NCI-H128 (cell line): ENCODE data around the gene HIGD1C.
"Not testable (repeated sequence)": the region's sequence is repeated elsewhere in the genome, so short reads cannot be mapped to it uniquely, and the experiment has no call there.

Experiments used
- DNase-seq: peaks from one replicate; lab custom pipeline; 2025; ENCODE audit not compliant: unreplicated experiment; lab: John Stamatoyannopoulos, UW

HIGD1C gene

DNA sequence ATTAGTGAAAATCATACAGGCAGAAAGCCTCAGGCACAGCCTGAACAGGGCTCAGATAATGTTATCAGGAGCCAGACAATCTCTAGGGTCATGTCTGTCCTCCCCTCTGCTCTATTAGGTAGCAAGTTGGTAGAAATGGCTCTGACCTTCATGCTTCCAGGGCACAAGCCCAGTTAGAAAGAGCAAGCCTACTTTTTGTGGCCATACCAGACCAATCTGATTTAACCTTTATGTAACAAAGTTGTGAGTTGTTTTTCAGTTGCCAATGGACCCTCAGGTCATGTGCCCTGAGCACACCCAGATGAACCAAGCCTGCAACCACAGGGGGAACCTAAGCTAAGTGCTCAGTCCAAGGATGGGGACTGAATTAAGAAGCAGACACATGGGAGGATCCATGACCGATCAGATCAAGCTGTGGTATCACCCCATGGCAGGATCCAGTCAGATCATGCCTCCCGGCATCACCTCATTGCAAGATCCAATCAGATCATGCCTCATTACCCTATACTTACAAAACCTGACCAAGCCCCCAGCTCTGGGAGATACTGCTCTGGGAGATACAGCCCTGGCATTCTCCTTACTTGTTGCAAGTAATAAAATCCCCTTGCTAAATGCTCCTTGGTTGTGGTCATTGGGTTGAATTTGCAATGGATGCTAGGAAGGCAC is 18.8 kb upstream of the HIGD1C start:
- no peak for DNase-seq

DNA sequence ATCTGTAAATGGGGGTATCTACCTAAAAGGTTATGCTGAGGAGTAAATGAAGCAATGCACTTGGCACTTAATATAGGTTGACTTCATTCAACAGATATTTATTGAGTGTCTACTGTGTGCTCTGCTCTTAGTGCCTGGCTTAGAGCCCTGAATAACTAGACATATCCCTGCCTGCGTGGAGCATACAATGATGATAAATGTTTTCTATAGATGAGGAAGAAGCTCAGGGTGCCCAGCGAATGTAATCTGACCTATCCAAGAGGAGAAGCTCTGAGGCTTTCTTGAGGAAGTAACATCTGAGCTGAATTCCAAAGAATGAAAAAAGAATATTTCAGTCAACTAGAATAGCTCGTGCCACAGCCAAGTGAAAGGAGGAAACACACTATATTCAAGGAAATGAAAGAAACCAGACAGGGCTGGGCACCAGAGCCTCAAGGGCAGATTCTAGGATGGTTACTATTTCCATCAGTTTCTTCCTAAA is 17.9 kb upstream of the HIGD1C start:
- DNase-seq: no peak

DNA sequence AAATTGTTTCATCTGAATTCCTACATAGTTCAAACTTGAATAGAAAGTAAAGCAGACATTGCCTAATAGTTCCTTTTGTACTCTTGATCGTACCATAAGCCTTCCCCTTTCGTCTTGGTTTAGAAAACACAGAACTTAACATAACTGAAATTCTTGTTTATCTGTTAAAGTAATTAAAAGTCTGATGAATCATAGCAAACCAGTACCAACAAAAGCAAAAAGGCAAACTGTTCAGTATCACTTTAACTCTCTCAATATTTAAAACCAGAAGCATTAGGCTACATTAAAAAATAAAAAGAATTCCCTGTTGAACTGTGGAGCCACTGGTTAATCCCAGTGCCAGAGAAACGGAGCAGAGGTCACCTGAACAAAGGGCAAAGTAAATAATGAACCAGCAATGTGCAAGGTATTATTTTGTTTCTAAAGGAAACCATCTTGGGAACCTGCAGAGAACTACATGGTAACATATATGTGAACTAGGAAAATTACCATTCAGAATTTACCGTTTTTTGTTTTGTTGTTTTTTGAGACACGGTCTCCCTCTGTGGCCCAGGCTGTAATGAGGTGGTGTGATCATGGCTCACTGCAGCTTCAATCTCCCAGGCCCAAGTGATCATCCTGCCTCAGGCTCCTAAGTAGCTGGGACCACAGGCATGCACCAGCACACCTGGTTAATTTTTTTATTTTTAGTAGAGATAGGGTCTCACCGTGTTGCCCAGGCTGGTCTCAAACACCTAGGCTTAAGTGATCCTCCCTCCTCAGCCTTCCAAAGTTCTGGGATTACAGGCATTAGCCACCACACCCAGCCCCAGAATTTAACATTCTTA is 17.1 kb upstream of the HIGD1C start:
- DNase-seq: no peak

DNA sequence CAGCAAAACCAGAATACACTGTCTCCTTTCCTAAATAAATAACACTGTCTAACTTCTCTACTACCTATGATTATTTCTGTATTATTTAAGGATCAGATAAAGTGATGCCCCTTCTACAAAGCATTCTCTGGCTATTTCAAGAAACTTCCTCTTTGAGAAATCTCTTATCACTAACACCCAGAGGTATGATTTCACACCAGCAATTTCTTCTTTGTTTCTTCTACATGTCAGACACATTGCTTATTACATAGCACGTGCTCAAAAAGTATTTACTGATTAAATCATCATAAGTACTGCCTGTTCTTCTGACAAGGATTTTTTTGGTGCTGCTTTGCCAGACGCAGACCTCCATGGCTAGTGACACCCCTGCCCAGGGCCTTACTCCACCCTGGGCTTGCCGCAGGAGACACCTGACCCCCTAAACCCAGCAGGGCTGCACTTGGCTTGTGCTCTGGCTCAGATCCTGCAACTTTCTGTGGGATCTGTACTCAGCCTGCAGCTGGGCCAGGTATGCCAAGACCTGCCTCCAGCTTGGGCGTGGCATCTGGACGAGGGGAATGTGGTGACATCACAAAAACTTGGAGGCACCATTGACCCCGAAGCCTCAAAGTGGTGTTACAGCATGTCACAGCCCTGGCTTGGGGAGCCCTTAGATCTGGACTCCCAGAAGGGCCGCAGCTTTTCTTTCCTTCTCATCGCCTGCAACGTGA is 15.4 kb upstream of the HIGD1C start:
- DNase-seq: no peak

DNA sequence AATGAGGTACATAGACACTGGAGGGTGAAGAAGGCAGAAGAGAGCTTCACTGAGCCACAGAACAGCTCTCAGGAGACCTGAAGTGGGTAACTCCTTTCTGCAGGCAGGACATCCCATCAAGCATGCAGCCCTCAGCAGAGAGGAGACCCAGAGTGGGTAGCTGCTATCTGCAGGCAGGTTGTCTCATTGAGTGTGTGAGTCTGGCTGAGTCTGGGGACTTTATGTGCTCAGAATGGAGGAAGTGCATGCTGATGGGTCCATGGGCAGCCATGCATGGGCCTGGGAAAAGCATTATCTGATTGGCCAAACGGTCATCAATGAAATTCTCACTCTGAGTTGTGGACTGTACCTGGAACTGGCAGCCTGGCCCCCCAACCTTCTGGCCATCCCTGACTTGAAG is 14.7 kb upstream of the HIGD1C start:
- DNase-seq: no peak

DNA sequence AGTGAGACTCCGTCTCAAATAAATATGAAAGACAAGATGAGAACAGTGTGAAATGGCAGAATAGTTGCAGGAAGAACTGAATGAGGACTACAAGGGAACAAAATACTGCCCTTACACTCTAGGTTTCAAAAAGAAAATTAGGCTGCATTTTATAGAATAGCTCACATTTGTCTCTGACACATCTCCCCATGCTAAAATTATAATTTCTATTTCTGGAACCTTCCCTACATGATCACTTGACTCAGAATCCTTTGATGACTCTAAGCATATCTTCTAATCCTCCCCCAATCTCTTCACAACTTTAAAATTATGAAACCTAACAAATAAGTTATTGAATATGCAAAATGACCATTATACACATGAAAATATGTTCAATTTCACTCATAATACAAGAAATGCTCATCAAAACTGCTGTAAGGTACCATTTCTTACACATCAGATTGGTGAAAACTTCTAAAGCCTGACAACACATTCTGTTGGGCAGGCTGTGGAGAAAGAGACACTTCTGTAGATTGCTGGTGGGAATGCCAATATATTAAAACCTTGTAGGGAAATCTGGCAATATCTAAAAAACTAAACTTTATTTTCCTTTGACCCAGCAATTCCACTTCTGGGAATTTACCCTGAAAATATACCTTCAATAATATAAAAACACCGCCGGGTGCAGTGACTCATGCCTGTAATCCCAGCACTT is 4.3 kb upstream of the HIGD1C start:
- no peak for DNase-seq

DNA sequence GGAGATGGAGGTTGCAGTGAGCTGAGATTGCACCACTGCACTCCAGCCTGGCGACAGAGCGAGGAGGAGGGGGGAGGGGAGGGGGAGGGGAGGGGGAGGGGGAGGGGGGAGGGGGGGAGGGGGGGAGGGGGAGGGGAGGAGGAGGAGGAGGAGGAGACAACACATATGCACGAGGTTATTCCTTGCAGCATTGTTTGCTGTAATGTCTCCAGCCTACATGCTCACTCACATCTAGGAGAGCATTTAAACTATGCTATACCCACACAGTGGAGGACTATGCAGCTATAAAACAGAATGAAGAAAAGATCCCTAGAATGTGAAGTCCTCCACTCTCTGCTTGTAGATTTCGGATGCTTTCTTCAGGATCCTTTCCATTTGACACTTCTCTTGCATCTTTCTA is 3.5 kb upstream of the HIGD1C start:
- no peak for DNase-seq

DNA sequence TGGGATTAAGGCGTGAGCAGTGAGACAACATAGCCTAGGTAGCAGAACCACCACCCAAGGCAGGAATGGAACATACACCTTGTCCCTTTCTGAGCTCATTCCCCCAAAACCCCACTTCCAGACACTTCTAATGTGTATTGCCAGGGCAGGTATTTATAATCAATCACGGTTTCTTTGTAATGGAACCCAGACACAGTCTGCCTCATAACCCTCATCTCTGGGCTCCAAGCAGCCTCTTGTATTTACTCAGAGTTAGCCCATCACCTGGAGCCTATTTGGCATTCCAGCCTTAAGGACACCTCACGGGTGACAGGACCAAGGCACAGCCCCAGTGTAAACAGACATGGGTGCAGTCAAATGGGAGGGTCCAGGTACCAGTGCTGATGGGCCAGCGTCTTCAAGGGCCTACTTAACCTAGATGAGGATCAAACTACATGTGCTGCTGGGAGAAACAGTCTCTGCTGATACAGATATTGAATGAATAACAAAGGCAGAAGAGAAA is 2.5 kb upstream of the HIGD1C start:
- no peak for DNase-seq

DNA sequence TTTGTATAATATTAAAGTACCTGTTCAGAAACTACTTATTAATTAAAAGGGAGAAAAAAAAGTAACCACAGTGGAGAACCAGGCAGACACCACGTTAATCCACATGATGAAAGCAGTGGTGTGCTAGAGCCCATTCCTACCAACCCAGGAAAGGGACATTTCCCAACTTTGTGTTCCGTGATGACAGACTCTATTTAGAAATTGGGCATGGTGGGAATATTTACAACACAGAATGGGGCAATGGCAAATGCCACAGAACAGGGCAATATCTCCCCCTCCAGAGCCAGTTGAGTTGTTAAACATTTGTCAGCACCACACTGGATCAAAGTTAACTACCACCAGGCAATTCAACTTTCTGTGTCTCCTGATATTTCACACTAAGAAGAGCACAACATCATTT is 1.2 kb upstream of the HIGD1C start:
- DNase-seq: no peak

DNA sequence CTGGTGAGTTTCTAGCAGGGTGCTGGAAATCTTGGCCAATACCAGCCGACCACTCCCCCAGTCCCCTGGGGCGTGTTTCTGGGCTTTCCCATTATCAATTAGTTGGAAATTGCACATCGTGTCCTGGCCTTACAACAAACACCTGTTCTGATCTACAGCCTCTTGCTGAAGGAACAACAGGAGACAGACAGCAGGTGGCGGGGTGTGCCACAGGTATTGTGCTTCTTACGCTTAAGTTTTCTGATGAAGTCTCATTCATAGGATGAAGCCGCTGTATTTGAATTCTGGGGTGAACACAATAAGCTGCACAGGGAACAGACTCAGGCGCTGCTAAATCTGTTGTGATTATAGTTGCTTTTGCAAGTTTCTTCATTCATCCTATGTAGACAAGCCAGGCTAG is 703 bp downstream of the HIGD1C start:
- no peak for DNase-seq

DNA sequence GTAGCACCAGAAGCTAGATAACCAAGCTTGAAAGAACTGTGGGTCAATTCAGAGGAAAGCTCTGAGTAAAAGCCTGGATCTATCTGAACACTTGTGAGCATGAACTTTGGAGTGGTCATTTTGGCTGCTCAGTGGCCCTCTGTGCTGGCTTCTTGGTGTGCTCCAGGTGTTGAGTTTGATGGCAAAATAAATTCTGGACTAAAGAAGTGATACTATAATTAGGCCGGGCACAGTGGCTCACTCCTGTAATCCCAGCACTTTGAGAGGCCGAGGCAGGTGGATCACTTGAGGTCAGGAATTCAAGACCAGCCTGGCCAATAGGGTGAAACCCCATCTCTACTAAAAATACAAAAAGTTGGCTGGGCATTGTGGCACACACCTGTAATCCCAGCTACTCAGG is 2.4 kb downstream of the HIGD1C start:
- DNase-seq: not testable (repeated sequence)

DNA sequence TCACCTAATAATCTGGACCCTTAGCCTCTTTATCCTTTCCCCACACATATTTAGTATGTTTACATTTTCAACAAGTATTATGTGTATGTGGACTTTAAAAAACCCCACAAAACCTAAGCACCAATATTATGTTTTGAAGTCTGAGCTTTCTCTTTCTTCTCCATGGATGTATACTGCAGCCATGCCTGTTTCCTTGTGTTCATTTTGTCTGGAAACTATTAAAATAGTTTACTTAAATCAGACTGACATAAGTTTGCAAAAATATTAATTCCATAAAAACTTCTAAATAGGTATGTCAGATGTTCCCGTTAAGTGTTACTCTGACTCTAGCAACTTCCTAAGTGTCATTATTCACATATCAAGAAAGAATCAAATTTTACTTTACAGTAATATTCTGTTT is 2.9 kb downstream of the HIGD1C start:
- no peak for DNase-seq

DNA sequence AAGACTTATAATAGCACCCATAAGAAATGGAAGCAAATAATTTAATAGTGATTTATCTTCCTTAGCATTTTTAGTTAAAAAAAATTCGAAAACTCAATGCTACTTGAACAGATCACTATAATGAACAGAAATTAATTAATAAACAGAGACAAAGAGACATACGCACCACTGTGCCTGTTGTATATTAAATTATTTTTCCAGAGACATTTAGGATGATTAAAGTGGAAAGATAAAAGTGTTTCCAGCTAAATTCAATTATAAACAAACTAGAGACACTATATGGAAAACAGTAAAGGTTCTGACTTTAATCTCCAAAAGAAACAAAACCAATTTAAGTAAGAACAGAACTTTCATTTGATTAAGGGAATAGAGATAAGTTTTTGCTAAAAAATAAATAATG is 3.4 kb downstream of the HIGD1C start:
- no peak for DNase-seq

DNA sequence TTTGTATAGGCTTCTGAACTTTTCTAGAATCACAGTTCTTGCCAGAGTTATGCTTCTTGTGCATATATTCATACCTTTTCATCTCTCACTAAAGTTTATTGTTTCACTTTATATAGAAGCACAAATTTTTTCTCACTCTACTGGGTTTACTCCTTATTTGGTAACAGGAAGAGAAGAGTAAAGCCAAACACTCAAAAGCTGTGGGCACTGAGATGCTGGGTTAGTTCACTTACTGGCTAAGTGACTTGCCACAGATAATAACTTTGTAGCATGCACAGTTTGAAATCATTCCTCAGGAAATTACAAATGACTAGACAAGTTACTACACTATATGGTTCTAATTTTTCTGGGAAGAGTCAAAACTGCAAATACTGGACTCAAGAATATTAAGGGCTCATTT is 7.8 kb downstream of the HIGD1C start:
- DNase-seq: no peak

DNA sequence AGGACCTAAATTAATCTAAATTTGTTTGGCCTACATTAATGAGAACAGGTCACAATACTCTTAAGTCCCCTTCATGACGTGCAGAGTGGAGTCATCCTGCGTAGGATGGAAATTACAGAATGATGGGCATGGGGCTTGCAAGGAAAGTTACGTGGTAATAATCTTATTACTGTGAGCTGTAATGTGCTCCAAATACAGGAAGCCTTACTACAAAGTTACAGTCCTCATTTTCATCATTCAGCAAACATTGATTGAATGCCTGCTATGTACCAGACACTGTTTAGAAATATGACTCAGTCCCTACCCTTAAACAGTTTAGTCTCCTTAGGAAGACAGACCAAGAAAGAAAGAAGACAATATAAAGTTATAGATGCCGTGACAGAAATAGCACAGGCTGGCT is 9.4 kb downstream of the HIGD1C start:
- no peak for DNase-seq

DNA sequence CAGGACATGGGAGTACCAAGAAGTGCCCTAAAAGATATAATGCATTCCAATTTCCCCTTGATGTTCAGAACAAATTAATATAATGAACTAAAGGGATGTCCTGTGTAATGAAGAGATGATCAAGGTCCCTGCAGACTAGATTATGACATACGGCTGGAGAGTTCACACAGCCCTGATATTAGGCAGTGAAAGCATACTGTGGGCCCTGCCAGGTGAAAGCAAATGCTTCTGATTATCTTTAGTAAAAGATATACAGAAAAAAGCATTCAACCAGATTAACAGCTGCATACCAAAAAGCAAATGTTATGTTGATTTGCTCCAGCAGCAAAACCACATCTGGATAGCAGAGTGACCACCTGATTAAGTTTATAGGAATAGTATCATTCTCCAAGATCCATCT is 12.1 kb downstream of the HIGD1C start:
- no peak for DNase-seq

DNA sequence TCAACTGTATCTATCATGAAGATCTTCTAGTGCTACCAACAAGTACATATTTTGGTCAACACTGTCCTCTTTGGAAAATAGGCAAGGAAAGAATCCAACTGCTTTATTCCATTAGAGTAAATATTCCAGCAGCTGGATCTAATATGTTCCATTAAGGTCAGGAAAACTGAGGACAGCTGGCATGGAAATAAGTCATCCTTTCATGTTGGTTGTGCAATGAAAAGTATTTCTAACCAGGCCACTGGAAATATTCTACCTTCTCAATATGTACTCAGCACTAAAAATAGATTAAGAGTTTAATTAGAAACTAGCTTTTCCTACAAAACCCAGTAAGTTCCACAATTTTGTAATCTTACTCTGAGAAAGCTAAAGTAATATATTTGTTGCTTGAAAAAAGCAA is 19.6 kb downstream of the HIGD1C start:
- no peak for DNase-seq

DNA sequence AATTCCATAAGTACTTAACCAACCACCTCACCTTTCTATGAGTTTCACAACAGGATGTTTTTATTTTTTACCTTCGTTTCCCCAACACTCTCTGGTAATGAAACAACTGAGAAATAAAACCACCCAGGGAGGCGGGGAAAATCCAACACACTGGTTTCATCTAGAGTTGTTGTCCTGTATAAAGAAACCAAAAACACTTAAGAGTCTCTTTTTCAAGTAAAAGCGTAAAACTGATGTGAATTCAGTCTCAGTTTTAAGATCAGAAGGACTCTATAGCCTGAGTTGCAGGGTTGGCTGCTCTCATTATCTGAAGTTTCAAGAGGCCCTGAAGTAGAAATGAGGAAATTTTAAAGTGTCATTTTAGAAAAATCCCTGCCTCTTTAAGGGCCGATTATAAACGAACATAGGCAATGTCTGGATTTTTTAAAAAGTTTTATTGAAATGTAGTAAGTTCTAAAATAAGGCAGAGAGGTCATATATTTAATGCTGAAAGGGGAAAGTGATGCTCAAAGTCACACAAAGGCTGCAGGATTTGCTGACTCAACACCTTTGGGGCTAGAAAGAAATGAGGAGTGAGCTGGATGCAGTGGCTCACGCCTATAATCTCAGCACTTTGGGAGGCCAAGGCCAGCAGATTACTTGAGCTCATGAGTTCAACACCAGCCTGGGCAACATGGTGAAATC is 27.2 kb downstream of the HIGD1C start:
- DNase-seq: no peak

DNA sequence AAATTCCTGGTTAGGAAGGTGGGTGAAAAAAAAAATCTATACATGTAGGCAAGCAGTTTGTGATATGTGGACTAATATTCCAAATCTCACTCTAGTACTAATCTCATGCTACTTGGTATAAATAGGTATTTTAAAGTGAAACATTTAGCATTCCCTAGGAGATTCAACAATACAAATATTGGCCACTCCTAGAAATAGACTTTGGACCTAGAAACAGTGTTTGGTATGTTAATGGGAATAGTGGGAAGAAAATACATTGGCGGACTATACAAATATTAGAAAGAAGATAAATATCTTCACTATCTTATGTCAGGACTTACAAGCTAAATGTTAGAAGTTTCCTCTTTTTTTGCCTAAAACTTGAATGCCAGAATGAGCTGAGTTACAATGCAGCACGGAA is 28.2 kb downstream of the HIGD1C start:
- no peak for DNase-seq

DNA sequence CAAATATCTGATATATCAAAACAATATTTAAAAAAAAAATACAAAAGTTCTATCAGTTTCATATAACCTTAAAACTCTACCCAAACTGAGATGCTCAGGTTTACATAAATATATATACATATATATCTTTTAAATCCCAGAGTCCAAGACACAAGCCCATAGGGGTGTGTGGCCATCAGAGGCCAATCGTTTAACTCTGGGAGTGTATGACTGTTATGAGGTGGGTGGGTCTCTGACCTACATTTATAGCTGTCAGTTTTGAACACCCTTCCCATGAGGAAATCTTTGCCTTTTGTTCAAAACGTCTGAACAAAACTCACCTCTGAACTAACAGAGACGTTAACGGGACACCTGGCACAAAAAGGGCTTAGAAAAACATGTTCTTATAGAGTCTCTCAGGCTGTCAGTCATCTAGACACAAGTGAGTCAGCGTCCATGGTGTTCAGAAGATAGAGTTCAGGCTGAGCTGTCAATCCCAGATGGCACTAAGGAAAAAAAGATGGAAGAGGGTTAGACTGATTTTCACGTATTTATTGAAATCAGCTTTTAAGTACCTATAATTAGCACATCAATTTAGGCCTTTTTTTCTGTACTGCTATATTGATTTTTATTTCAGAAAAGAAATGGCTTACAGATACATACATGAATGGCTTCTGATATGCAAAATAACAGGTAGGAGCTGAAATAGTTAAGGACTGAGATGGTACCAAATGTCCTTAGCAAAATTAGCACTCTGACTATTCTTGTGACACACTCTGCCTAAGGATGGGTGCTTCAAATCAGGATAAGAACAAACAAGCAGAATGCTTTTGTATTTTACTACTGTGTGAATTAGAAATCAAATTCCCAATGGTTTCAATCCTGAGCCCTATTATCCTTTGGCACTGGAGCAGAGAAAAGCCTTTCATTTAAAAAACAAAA is 29.2 kb downstream of the HIGD1C start:
- peak; percentile 31 for DNase-seq
